ENCODE results near the gene TLDC2. TPM values are rescaled to one million over a fixed set of nuclear protein-coding genes. Genes with fewer than 3 reads are reported as not detected.

Gene TLDC2
- total RNA-seq, 4 donors from 2014 or later, result 1.0 TPM; not detected in 2

DNA sequence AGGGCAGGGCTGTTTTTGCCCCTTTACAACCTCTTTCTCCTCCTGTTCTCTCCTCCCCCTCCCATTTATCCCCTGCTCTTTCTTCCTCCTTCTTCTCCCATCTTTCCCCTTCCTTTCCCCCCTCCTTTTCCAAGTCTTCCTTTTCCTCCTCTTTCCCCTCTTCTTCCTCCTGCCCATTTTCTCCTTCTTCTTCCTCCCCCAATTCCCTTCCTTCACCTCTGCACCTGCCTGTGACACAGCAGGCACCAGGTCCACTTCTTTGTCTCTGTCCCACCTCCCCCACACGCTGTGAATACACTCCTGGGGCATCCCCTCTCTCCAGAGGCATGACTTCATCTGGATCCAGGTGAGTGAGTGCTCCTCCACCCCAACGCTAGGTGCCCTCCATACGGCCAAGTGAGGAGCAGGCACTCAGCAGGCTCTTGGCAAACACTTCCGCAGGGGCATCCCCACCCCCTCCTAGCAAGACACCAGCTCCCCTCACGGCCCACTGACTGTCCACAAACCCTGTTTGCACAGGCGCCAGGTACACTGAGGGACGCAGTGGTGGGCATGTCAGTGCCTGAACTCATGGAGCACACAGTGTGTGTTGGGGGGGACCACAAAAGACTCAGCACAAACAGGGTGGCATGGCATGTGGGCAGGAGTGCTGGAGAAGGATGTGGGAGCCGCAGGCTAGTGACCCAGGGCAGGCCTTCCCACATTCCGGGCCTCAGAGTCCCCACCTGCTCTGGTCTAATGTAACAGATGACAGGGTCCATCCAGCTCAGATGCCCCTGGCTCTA, 10.7 kb upstream of the TLDC2 start:
- no peaks in the 10 kb centered on the region for H3K36me3 ChIP-seq
- no peak overlapping the region for H3K4me3 ChIP-seq
- H3K9me3 ChIP-seq, result no peaks in the 10 kb centered on the region
- intact Hi-C loops (cut with DNase I; ENCODE audit: low total_unique reads), result no loop called here
- no peak for TF ChIP-seq POLR2A (IDR thresholded peaks at IDR 0.05)
- TF ChIP-seq, protein P1, sequence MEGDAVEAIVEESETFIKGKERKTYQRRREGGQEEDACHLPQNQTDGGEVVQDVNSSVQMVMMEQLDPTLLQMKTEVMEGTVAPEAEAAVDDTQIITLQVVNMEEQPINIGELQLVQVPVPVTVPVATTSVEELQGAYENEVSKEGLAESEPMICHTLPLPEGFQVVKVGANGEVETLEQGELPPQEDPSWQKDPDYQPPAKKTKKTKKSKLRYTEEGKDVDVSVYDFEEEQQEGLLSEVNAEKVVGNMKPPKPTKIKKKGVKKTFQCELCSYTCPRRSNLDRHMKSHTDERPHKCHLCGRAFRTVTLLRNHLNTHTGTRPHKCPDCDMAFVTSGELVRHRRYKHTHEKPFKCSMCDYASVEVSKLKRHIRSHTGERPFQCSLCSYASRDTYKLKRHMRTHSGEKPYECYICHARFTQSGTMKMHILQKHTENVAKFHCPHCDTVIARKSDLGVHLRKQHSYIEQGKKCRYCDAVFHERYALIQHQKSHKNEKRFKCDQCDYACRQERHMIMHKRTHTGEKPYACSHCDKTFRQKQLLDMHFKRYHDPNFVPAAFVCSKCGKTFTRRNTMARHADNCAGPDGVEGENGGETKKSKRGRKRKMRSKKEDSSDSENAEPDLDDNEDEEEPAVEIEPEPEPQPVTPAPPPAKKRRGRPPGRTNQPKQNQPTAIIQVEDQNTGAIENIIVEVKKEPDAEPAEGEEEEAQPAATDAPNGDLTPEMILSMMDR (IDR thresholded peaks at IDR 0.05), result no peak
- H3K27me3 ChIP-seq, result no peaks in the 10 kb centered on the region
- H3K27ac ChIP-seq, result peak overlapping the region; percentile 87 to 94
- DNase-seq, result no peak
- peaks cover 0 to 11% of the 10 kb centered on the region in 2 donors for H3K4me1 ChIP-seq

GRCh38 chr20:36865861-36866149, 10.1 kb upstream of the TLDC2 start:
- Histone ChIP-seq H3K4me1 (peaks cover 0 to 9% of the 10 kb centered on the region in 2 donors), H3K27ac (peak overlapping the region in 1 of 2 donors; percentile 87), H3K27me3 (no peaks in the 10 kb centered on the region), H3K9me3 (no peaks in the 10 kb centered on the region), H3K36me3 (no peaks in the 10 kb centered on the region), H3K4me3 (no peak overlapping the region)
- TF ChIP-seq, protein P1 (IDR thresholded peaks at IDR 0.05), result no peak
- TF ChIP-seq POLR2A (IDR thresholded peaks at IDR 0.05), result no peak
- DNase-seq, result no peak
- intact Hi-C loops (cut with DNase I; ENCODE audit: low total_unique reads), result no loop called here

DNA sequence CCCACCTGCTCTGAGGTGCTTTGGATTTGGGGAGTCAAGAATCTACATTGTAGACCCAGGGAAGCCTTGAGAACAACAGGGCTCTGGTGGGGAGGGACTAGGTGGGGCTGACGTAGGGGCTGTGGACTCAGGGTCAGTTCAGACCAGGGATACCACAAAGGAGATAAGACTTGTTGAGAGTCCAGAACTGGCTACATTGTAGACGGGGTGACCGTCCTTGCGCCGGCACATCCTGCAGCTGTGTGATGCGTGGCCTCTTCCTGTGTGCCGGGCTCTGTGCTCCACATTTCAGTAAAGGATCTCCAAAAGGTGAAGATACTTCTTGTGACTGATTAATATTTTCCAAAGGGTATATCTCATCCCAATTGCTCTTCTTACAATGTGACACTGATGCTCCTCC, 9.8 kb upstream of the TLDC2 start:
- no peaks in the 10 kb centered on the region for H3K9me3 ChIP-seq
- peaks cover 0 to 6% of the 10 kb centered on the region in 2 donors for H3K4me1 ChIP-seq
- no peak for DNase-seq
- no peak overlapping the region for H3K4me3 ChIP-seq
- TF ChIP-seq POLR2A (IDR thresholded peaks at IDR 0.05), result no peak
- TF ChIP-seq, protein P1 (IDR thresholded peaks at IDR 0.05), result no peak
- intact Hi-C loops (cut with DNase I; ENCODE audit: low total_unique reads), result no loop called here
- no peaks in the 10 kb centered on the region for H3K36me3 ChIP-seq
- peak overlapping the region in 1 of 2 donors; percentile 87 for H3K27ac ChIP-seq
- no peaks in the 10 kb centered on the region for H3K27me3 ChIP-seq

DNA sequence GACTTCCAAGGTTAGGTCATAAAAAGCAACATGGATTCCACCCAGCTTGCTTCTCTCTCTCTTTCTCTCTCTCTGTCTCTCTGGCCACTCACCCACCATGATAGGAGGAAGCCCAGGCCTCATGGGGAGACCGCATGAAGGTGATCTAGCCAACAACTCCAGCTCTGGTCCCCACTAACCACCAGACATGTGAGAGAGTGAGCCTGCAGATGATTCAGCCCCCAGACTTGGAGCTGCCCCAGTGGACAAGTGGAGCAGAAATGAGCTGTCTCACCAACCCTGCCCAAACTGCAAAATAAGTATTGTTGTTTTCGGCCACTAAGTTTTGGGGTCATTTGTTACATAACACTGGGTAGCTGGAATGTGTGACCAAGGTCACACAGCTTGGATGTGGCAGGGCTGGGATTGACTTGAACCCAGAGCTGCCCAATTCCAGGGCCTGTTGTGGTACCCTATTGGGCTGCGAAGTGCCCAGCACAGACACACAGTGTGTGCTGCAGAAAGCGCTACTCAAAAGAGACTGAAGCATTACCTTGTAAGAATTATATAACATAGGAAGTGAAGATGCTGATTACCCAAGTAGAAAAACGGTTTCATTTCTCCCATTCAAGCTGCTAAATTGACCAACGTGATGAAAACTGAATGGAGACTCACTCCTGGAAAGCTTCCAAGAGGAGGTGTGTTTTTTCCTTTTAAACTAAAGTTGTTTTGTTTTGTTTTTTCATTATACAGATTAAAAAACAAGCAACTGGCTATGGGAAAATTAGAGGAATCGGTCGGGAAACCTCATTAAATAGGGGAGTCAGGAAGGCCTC, 9.1 kb upstream of the TLDC2 start:
- TF ChIP-seq, protein P1 (IDR thresholded peaks at IDR 0.05), result no peak
- TF ChIP-seq POLR2A (IDR thresholded peaks at IDR 0.05), result no peak
- Histone ChIP-seq H3K36me3 (no peaks in the 10 kb centered on the region), H3K4me1 (no peaks in the 10 kb centered on the region), H3K27me3 (no peaks in the 10 kb centered on the region), H3K9me3 (no peaks in the 10 kb centered on the region), H3K27ac (no peak overlapping the region), H3K4me3 (no peak overlapping the region)
- intact Hi-C loops (cut with DNase I; ENCODE audit: low total_unique reads), result no loop called here
- no peak for DNase-seq

Measured in uterus (tissue), 4 donors.